PC-3 (cell line): ENCODE results near the gene LONRF3. TPM values are rescaled to one million over a fixed set of nuclear protein-coding genes. Genes with fewer than 3 reads are reported as not detected.

Source experiments
- ATAC-seq: fragments of 200-7000 bp; cut with Tn5 transposase; 2 replicates; pipeline ENCODE4 v1.9.1; 2020; ENCODE audit warnings: mild to moderate bottlenecking, moderate library complexity
- BruUV-seq: library from RNA; stranded (reverse); fragments of 400-500 nt; replicated peaks from 2 replicates; lab custom pipeline; 2021; lab: Mats Ljungman, UMichigan
- CTCF ChIA-PET: fragments of 300-600 bp; sonication (Branson Sonifier 250); formaldehyde crosslinking; loops from one replicate; lab custom pipeline; 2022; ENCODE audit warnings: antibody characterized with exemption; lab: Charles Lee
- POLR2A ChIA-PET: fragments of 300-600 bp; sonication (Branson Sonifier 250); formaldehyde crosslinking; loops from one replicate; lab custom pipeline; 2022; ENCODE audit warnings: antibody characterized with exemption; ENCODE audit not compliant: unreplicated experiment; lab: Charles Lee
- DNase-seq: peaks from one replicate; pipeline ENCODE4 v3.0.0-alpha.2; 2015
- H2AFZ ChIP-seq: fragments of 300-600 bp; sonication (generic); 2 replicates; pipeline ENCODE4 v1.6.0; 2016; ENCODE audit warnings: antibody characterized with exemption, low read length
- H3F3A ChIP-seq: fragments of 300-600 bp; sonication (generic); one replicate; pipeline ENCODE4 v1.6.0; 2017; ENCODE audit warnings: antibody characterized with exemption, low read length, control low read depth, mild to moderate bottlenecking; ENCODE audit not compliant: unreplicated experiment
- H3K27ac ChIP-seq: fragments of 300-600 bp; sonication (generic); 2 replicates; pipeline ENCODE4 v1.5.1; 2016; ENCODE audit warnings: mild to moderate bottlenecking, low read length
- H3K27me3 ChIP-seq: fragments of 300-600 bp; sonication (generic); 2 replicates; pipeline ENCODE4 v1.6.1; 2016; ENCODE audit warnings: low read length, mixed read lengths
- H3K36me3 ChIP-seq: fragments of 300-600 bp; sonication (generic); 2 replicates; pipeline ENCODE4 v1.6.1; 2016; ENCODE audit warnings: low read depth, mixed run types, low read length, mixed read lengths
- H3K4me1 ChIP-seq: fragments of 300-600 bp; sonication (generic); 2 replicates; pipeline ENCODE4 v1.5.1; 2016; ENCODE audit warnings: low read length; ENCODE audit not compliant: insufficient read depth
- H3K4me2 ChIP-seq: fragments of 300-600 bp; sonication (generic); 2 replicates; pipeline ENCODE4 v1.6.0; 2016; ENCODE audit warnings: low read length
- H3K4me3 ChIP-seq: fragments of 300-600 bp; sonication (generic); 2 replicates; pipeline ENCODE4 v1.5.1; 2016; ENCODE audit warnings: mild to moderate bottlenecking, low read length, mixed read lengths
- H3K79me2 ChIP-seq: fragments of 300-600 bp; sonication (generic); 2 replicates; pipeline ENCODE4 v1.6.1; 2017; ENCODE audit warnings: low read length, mixed read lengths
- H3K9ac ChIP-seq: fragments of 300-600 bp; sonication (generic); 2 replicates; pipeline ENCODE4 v1.6.0; 2016; ENCODE audit warnings: mild to moderate bottlenecking, low read length
- H3K9me2 ChIP-seq: fragments of 300-600 bp; sonication (generic); replicated peaks from 2 replicates; pipeline ENCODE4 v1.6.1; 2016; ENCODE audit warnings: mixed run types, low read length, mixed read lengths
- H3K9me3 ChIP-seq: fragments of 300-600 bp; sonication (generic); 2 replicates; pipeline ENCODE4 v1.6.1; 2016; ENCODE audit warnings: low read length, mixed read lengths
- H4K20me1 ChIP-seq: fragments of 300-600 bp; sonication (generic); 2 replicates; pipeline ENCODE4 v1.6.1; 2016; ENCODE audit warnings: low read length, mixed read lengths
- CTCF ChIP-seq: fragments of 300-600 bp; sonication (generic); conservative IDR thresholded peaks from 2 replicates; pipeline ENCODE4 v1.5.1; 2017; ENCODE audit warnings: antibody characterized with exemption, low read depth, mild to moderate bottlenecking, low read length
- EZH2 ChIP-seq: fragments of 300-600 bp; sonication (generic); IDR thresholded peaks from one replicate; pipeline ENCODE4 v1.6.1; 2017; ENCODE audit warnings: antibody characterized with exemption, mild to moderate bottlenecking, low read length; ENCODE audit not compliant: unreplicated experiment
- EZH2phosphoT487 ChIP-seq: fragments of 300-600 bp; sonication (generic); IDR thresholded peaks from 2 replicates; pipeline ENCODE4 v1.6.1; 2018; ENCODE audit warnings: mild to moderate bottlenecking, antibody characterized with exemption, low read length, borderline replicate concordance
- intact Hi-C: fragments of 100-400 bp; cut with micrococcal nuclease; formaldehyde crosslinking; loops from 2 replicates; pipeline ENCODE4 v1.9.0; 2023
- total RNA-seq: library from RNA; depleted of rRNA; stranded (reverse); fragments of >200 nt; gene quantifications from 2 replicates; pipeline ENCODE4 v1.2.3, GENCODE V29; 2014

LONRF3 gene
- total RNA-seq, 1 experiment from 2014 or later, result 14.5 TPM

DNA sequence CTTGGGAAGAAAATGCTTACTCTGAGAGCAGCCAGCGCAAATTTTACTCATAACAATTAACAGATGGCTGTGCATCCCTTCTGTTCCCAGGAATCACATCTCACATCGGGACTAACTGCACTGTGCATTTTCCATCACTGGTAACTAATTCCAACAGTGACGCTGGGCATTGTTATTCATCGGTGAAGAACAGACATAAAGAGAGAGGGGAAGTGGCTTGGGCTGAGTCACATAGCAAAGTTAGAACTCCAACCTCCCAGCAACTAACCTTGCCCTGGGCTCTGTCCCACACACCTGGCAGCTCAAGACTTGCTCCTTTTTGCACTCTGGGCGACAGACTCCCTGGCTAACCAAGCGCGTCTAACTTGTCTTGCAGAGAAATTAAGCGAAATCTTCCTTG is 6.4 kb upstream of the LONRF3 start:
- ChIA-PET POLR2A (no interaction called here), CTCF (no interaction called here)
- no TSS peak for BruUV-seq
- Histone ChIP-seq H3K36me3 (no peaks in the 10 kb centered on the region), H3K79me2 (no peaks in the 10 kb centered on the region), H3K27me3 (no peaks in the 10 kb centered on the region), H4K20me1 (no peaks in the 10 kb centered on the region; the same call in 1 of the 2 replicates), H3K4me2 (peak overlapping the region; percentile 46), H3K4me3 (no peak overlapping the region), H3K9ac (no peak overlapping the region), H3K4me1 (peaks cover 13% of the 10 kb centered on the region), H3F3A (no peaks in the 10 kb centered on the region), H2AFZ (peak overlapping the region; percentile 40; the same call in 1 of the 2 replicates), H3K9me2 (no peaks in the 10 kb centered on the region), H3K27ac (no peak overlapping the region), H3K9me3 (no peaks in the 10 kb centered on the region)
- DNase-seq (peak; percentile 76), ATAC-seq (peak; percentile 98)
- intact Hi-C loops, result no loop called here
- no peak for TF ChIP-seq EZH2phosphoT487
- TF ChIP-seq EZH2, result no peak
- TF ChIP-seq CTCF, result no peak

DNA sequence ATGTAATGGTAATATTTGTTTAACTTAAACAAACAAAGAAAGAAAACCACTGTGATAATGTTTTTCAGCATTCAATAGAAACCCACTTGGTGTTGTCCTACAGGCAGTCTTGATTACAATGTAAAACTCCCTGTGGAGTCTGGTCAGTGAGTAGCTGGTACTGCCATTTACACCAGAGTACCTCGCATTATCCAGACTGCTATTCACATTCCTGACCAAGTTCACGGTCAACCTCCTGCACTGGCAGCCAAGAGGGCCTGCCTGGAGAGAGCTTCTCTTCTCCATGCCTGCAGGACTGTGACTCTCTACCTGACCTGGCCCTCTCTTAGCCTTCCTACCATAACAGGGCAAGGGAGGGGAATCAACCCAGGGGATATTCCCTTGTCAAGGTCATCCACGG is 2.9 kb upstream of the LONRF3 start:
- Histone ChIP-seq H3K4me1 (peaks cover 15% of the 10 kb centered on the region), H3K9ac (no peak overlapping the region), H3K9me3 (no peaks in the 10 kb centered on the region), H3K27me3 (no peaks in the 10 kb centered on the region), H3K36me3 (no peaks in the 10 kb centered on the region), H3K4me2 (no peak overlapping the region), H3K27ac (no peak overlapping the region), H2AFZ (no peak overlapping the region), H3K4me3 (no peak overlapping the region), H3F3A (no peaks in the 10 kb centered on the region), H4K20me1 (no peaks in the 10 kb centered on the region; the same call in 1 of the 2 replicates), H3K79me2 (peaks cover 15% of the 10 kb centered on the region), H3K9me2 (no peaks in the 10 kb centered on the region)
- ChIA-PET CTCF (no interaction called here), POLR2A (no interaction called here)
- ATAC-seq, result no peak
- no peak for TF ChIP-seq EZH2
- TF ChIP-seq EZH2phosphoT487, result no peak
- TF ChIP-seq CTCF, result no peak
- BruUV-seq, result no TSS peak
- intact Hi-C loops, result loop anchor here (10.0 kb wide), 1 partner anchor 87 kb away; no protein-coding TSS in a partner anchor
- peak; percentile 14 for DNase-seq

GRCh38 chrX:118973389-118974087 is 880 bp upstream of the LONRF3 start:
- Histone ChIP-seq H3K4me2 (peak overlapping the region; percentile 96), H3K27me3 (no peaks in the 10 kb centered on the region), H3F3A (no peaks in the 10 kb centered on the region), H3K36me3 (no peaks in the 10 kb centered on the region), H4K20me1 (no peaks in the 10 kb centered on the region; the same call in 1 of the 2 replicates), H3K4me3 (peak overlapping the region; percentile 78), H3K9ac (no peak overlapping the region; the same call in 1 of the 2 replicates), H3K79me2 (peaks cover 33% of the 10 kb centered on the region), H3K9me2 (no peaks in the 10 kb centered on the region), H3K4me1 (peaks cover 25% of the 10 kb centered on the region), H3K9me3 (no peaks in the 10 kb centered on the region), H3K27ac (no peak overlapping the region), H2AFZ (peak overlapping the region; percentile 80)
- no peak for TF ChIP-seq CTCF
- TF ChIP-seq EZH2phosphoT487, result no peak
- TF ChIP-seq EZH2, result no peak
- ChIA-PET CTCF (no interaction called here), POLR2A (no interaction called here)
- ATAC-seq, result no peak
- peak; percentile 4 for DNase-seq
- BruUV-seq, result no TSS peak
- intact Hi-C loops, result loop anchor here (10.0 kb wide), 1 partner anchor 89 kb away; no protein-coding TSS in a partner anchor
